ENCODE measurements around the gene LSM4.

Gene LSM4

DNA sequence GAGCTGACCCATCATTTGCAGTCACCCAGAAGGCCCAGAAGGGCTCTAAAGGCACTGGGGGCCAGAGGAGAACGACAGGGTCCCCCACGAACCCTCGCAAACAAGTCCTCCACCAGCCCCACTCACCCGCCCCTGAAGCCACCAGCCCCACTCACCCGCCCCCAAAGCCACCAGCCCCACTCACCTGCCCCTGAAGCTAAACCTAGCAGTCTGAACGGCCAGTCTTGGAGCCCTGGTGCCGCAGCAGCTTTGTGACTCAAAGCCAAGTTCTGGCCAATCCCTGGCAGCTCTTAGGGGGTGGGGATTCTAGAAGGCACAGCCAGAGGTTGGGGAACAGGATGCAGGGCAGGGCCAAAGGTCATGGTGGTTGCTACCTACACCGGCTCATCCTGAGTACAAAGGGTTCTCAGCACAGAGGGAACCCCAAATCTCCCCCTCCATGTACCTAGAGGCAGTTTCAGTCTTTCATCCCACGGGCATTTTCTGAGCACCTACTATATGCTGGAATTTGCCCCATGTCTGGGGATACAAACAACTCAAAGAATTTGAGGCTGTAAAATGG, 48.6 kb downstream of the LSM4 start, which contains the start of gene IQCN:
TSS of gene IQCN (minus strand) at position 234 of the 562 bp plus-strand sequence. CDS start 4,974 bp downstream, outside the sequence.
- no peak for DNase-seq

DNA sequence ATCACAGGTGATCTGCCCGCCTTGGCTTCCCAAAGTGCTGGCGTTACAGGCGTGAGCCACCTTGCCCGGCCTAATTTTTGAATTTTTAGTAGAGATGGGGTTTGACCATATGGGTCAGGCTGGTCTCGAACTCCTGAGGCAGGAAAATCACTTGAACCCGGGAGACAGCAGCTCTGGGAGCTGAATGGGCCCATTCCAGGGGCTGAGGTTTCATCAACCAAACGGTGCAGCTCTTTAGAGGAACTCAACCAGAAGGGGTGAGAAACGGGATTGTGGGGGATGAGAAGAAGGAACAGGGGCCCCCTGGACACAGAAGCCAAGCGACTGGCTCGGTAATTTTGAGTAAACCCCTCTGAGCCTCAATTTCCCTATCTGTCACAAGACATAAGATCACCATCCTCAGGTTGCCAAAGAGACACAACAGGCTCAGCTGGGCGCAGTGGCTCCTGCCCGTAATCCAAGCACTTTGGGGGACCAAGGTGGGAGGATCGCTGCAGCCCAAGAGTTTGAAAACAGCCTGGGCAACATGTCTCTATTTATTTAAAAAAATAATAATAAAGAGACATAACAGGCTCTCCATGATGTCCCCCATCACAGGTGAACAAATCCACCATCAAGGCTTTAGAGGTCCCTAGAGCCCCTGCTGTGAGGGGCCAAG, 49.2 kb downstream of the LSM4 start:
- no peak for DNase-seq

DNA sequence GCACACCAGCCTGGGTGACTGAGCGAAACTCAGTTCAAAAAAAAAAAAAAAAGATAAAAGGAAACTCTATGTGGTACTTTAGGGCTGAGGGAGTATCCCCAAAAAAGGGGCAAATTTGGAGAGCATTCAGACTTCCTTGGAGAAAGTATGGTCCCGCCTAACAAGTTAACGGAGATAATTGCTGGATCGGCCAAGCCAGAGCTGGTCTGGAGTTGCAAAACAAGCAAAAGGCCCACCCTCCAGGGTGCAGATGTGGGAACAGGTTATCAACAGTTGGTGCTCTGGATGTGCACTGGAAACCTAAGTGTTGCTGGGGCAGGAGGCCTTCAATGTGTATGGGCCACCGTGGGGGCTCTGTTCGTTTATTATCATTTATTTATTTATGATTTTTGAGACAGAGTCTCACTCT, 51.4 kb downstream of the LSM4 start:
- no peak for DNase-seq

DNA sequence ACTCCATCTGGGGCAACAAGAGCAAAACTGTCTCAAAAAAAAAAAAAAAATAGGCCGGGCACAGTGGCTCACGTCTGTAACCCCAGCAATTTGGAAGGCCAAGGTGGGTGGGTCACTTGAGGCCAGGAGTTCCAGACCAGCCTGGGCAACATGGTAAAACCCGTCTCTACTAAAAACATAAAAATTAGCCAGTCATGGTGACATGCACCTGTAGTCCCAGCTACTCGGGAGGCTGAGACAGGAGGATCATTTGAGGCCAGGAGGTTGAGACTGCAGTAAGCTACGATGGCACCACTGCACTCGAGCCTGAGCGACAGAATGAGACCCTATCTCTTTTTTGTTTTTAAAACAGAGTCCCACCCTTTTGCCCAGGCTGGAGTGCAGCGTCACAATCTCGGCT, 52.5 kb downstream of the LSM4 start:
- DNase-seq, result no peak

DNA sequence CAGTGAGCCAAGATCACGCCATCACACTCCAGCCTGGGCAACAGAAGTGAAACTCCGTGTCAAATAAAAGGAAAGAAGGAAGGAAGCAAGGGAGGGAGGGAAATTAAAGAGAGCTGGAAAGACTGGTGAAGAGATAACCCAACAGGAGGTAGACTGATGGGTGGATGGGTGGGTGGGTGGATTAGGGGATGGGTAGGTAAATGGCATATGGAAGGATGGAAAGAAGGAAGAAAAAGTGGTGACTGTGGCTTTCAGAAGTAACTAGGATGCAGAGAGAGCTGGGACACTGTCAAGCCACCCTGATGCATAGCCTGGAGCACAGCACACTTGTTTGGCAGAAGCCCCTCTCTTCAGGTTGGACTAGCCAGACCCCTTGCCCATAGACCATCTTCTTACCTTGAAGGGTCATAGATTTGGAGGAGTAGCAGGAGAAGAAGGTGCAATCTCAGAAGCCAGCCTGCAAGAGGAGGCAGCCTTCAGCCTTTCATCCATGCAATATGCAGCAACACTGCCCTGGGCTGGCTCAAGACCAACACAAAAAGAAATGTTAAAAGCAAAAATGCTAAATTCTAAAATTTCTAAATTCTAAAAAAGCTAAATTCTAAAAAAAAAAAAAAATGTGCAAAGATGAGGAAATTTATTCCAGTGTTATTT, 53.7 kb downstream of the LSM4 start:
- no peak for DNase-seq

DNA sequence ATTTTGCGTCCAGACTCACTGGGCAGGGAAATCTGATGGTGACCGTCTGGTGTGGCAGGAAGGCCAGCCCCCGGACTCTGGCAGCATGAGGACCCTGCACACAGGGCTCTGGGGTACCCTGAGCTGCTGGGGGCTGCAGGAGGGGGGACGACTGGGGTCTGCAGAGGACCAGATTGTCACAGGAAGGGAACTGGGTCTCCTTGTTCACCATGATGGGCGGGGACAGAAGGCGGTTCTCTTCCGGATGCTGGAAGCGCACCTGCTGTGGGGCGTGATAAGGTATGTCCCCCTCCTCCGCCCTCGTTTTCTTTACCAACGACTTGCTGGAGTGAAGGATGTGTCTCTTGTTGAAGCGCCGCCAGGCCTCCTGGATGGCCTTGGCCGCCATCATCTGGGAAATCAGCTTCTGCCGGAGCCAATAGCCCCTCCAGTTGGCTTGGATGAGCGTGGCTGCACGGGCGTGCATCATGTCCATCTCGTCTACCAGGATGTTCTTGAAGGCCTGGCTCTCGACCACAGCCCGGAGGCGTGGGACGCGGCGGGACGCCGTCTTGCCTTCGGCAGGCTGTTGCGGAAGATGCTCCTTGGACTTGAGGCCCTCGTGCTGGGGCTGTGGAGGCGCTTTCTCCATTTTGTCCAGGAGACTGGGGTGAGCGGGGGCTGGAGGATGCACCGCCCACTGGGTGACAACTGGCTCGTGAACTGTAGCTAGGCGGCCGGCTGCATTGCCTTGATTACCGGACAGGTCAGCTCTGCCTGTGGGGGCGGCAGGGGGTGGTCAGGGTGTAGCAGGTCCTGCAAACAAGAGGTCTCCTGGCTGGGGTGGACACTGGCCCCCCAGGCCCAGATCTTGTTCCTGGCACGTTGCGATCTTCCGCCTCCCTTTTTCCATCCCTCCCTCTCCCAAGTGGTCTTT, 55.8 kb downstream of the LSM4 start:
- DNase-seq, result no peak

DNA sequence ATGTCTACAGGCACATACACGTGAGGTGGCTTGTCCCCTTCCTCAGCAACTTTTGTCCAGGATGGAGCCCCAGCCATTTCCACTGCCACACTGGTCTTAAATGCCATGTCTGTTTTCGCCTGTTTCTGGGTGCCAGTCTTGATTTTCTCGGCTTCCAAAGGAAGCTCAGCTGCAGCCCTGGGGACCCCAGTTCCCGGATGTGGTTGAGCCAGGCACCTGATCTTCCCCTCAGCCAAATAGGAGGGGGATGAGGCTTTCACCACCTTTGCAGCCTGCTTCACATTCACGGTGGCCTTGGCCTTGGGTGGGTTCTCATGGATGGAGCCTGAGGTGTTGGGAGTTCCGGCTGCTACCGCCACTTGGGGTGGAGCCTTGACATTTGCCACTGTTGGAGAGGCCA, 57.3 kb downstream of the LSM4 start:
- DNase-seq, result no peak

DNA sequence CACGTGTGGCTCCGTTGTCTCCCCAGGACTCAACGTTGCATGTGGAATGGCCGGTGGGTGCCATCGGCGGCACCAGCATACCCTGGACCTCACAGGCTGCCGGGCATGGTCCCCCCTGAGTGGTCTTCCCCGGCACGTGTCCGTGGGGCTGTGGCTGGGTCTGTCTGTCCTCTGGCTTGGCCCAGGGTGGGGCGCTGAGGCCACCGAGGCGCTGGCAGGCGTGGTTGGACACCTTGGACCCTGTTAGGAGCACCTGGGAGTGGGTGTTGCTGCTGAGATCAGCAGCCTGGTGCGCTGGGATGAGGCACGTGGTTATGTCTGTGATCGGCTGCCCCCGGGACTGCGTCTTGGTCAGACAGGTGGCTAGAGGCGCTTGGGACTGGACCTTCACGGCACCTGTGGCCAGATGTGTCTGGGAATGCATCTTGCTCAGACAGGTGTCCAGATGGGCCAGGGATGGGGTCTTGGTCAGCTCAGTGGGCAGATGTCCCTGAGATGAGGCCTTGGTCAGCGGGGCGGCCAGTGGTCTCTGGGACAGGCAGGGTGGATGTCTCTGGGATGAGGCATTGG, 57.8 kb downstream of the LSM4 start:
- no peak for DNase-seq

DNA sequence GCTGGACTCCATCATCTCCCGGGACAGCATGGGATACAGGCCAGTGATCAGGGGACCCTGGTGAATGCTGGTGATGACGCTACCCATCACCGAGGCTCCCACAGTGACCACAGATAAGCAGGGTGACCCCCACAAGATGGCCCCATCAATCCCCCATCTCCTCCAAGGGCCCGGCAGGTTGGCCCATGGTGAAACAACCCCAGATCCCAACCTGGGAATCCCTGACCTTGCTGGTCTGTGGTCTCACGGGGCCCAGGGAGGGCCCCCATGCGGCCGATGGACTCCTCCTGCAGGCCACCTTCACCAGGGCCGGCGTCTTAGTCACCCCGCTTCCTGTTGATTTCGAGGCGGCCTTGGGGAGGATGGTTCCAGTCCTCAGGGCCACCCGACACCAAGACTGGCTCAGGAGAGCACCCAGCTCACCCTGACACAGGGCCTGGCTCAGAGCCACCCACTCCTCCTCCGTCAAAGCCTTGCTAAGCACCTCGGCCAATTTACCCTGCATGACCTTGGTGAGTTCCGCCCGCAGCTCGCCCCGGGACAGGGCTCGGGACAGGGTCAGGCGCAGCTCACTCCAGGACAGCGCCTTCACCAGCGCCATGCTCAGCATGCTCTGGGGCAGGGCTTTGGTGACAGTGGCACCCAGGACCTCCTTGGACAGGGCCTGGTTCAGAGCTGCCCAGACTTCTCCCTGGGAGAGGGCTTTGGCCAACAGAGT, 58.6 kb downstream of the LSM4 start:
- DNase-seq, result no peak

DNA sequence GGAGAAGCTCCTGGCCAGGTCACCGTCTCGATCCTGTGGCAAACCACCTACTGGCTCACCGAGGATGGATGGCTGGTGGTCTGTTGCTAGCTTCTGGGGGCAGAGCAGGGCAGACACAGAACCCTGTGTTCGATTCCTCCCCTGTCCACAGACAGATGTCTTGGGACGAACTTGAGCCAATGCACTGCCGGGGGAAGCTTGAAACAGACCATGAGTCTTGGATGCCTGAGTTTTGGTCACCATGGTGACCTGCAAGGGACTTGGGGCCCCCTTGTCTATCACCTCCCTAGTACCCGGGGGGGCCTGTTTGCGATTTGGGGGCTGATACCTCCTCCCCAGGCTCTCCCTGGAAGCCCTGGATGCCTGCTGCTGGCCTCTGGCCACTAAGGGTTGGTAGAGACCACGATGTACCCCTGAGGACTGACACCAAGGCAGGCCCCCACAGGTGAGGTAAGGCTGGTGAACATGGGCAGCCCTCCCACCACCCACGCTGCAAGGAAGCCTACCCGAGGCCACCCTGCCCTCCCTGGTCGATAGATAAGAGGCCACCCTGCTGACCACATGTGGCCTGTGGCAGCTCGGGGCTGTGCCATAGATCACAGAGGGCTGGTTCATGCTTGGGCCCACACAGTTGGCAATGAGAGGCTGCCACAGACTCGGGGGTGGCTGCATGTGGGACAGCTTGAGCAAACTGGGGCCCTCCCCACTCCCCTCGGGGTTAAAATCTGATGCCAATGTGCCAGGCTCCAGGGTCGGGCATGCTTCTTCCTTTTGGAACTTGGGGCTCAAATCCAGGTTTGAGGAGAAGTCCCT, 59.3 kb downstream of the LSM4 start:
- no peak for DNase-seq

DNA sequence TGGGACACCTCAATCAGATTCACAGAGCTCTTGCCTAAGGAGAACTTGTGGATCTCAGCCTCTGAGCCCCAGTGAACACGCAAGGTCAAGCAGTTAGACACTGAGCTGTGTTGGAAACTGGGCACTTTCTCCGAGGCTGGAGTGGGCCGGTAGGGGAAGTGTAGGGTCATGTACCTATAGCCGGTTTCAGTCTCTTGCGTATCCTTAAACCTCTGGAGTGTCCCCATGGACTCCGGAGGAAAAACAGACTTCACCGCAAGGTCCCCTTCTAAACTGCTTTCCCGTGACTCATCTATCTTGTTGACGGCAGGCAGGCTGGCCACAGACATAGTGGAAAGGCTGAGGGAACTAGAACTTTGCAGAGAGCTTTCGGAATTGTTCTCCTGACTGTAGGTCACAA, 60.0 kb downstream of the LSM4 start:
- DNase-seq, result no peak

DNA sequence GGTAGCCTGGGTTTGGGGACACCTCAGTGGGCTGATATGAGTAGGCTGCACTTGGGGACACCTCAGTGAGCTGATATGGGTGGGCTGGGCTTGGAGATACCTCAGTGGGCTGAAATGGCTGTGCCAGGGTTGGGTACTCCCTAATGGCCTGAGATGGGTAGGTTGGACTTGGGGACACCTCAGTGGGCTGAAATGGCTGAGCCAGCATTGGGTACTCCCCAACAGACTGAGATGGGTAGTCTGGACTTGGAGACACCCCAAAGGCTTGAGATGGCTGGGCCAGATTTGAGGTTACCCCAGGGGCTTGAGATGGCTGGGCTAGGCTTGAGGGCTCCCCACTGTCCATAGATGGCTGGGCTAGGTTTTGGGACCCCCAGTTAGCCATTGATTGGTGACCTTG, 60.7 kb downstream of the LSM4 start:
- no peak for DNase-seq

DNA sequence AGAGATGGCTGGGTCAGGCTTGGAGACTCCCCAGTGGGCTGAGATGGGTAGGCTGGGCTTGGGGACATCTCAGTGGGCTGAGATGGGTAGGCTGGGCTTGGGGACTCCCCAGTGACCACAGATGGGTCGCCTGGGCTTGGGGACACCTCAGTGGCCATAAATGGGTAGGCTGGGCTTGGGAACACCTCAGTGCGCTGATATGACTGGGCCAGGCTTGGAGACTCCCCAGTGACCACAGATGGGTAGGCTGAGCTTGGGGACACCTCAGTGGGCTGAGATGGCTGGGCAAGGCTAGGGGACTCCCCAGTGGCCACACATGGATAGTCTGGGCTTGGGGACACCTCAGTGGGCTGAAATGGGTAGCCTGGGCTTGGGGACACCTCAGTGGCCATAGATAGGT, 61.4 kb downstream of the LSM4 start:
- DNase-seq, result no peak

DNA sequence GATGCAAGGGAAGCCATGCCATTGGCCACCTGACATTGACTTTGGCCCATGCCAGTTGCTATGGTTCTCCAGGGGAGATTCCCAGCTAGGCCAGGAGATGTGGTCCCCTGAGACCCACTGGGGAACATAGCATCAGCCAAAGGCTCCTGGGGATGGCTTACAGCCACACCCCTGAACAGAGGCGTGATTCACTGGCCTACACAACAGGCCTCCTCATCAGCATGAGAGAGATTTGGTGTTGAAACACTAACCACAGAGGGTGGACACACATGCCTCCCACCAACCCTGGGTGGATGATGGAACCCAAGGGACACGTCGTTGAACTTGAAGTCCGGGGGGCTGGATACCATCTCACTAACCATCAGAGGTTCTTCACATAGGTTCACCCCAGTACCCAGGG, 63.0 kb downstream of the LSM4 start:
- DNase-seq, result no peak

DNA sequence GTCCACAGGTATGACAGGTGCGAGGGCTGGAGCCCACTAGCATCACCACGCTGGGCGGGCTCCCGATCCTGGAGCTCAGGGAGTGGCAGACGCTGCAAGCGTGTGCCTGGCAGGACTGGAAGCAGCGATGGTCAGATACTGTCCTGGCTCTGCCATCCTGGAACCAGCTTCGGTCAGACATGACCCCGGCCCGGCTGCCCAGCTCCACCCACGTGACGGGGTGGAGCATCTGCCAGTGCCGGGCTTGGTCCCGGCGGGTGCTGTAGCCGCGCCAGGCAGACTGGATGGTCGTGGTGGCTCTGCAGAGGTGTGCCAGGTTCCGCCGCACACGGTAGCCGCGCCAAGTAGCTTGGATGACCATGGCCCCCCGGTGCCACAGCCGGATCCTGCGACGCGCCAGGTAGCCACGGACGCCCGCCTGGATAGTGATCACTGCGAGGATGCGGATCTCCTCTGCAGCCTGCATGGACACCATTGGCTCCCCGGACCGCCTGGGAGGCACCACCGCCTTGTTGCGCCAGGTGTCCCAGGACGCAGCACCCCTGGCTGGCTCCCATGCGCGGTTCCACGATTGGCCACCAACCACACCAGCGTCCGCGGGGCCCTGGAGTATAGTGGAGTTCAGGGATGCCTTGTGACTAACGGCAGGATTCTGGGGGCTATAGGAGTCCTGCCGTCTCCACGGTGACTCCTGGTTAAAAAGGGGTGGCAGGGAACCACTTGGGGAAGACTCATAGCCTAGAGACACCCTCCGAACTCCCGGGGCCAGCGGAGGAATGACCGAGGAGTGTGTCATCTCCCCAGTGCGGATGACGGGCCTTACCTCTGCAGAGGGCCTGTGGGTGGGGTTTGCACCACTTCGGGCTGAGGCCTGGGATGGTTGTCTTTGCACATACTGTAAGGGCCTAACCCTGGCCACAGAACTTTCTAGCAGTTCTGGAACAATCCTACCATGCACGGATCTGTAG, 65.1 kb downstream of the LSM4 start:
- no peak for DNase-seq
